Trophoblast cell (in vitro differentiated cells and primary cell): Measurements from ENCODE around the gene RREB1.

Source experiments
- DNase-seq, 2 donors: peaks; one replicate each; pipeline ENCODE4 v3.0.0-alpha.2; 2016
- H2AFZ ChIP-seq: 2 replicates; pipeline ENCODE4 v1.6.1; 2013; ENCODE audit warnings: low read length, moderate library complexity, mild to moderate bottlenecking; ENCODE audit not compliant: insufficient read depth, poor library complexity
- H2AK5ac ChIP-seq: 2 replicates; pipeline ENCODE4 v1.6.1; 2013; ENCODE audit warnings: mild to moderate bottlenecking, low read length
- H2BK120ac ChIP-seq: 2 replicates; pipeline ENCODE4 v1.6.1; 2013; ENCODE audit warnings: low read length, mild to moderate bottlenecking, moderate library complexity; ENCODE audit not compliant: insufficient read depth, poor library complexity
- H2BK12ac ChIP-seq: 2 replicates; pipeline ENCODE4 v1.6.1; 2013; ENCODE audit warnings: mild to moderate bottlenecking, low read length, moderate library complexity
- H2BK5ac ChIP-seq: 2 replicates; pipeline ENCODE4 v1.6.1; 2013; ENCODE audit warnings: low read length, low read depth, moderate library complexity, mild to moderate bottlenecking; ENCODE audit not compliant: poor library complexity
- H3K14ac ChIP-seq: 2 replicates; pipeline ENCODE4 v1.6.1; 2013; ENCODE audit warnings: mild to moderate bottlenecking, low read length
- H3K18ac ChIP-seq: 2 replicates; pipeline ENCODE4 v1.6.1; 2013; ENCODE audit warnings: mild to moderate bottlenecking, low read length
- H3K23ac ChIP-seq: 2 replicates; pipeline ENCODE4 v1.6.1; 2013; ENCODE audit warnings: low read length
- H3K27ac ChIP-seq: 2 replicates; pipeline ENCODE4 v1.5.1; 2013; ENCODE audit warnings: low read depth, mild to moderate bottlenecking, inconsistent platforms, low read length, moderate library complexity
- H3K27me3 ChIP-seq: 2 replicates; pipeline ENCODE4 v1.6.1; 2013; ENCODE audit warnings: inconsistent platforms, mild to moderate bottlenecking, low read length, moderate library complexity; ENCODE audit not compliant: insufficient read depth
- H3K36me3 ChIP-seq, 2 experiments: 1 replicate in 1 of 2; 2 replicates in 1 of 2; pipeline ENCODE4 v1.6.1; 2013; ENCODE audit warnings: low read length in 2 of 2, mild to moderate bottlenecking in 2 of 2, moderate library complexity in 1 of 2; ENCODE audit not compliant: insufficient read depth in 2 of 2, control insufficient read depth in 1 of 2
- H3K4ac ChIP-seq: 2 replicates; pipeline ENCODE4 v1.6.1; 2013; ENCODE audit warnings: low read depth, mild to moderate bottlenecking, low read length, moderate library complexity
- H3K4me1 ChIP-seq, 2 experiments: 1 replicate in 1 of 2; 2 replicates in 1 of 2; pipeline ENCODE4 v1.6.1; 2013; ENCODE audit warnings: low read length in 2 of 2, mild to moderate bottlenecking in 2 of 2, moderate library complexity in 1 of 2; ENCODE audit not compliant: insufficient read depth in 2 of 2, control insufficient read depth in 1 of 2
- H3K4me2 ChIP-seq: 2 replicates; pipeline ENCODE4 v1.6.1; 2013; ENCODE audit warnings: inconsistent platforms, mild to moderate bottlenecking, low read length, moderate library complexity
- H3K4me3 ChIP-seq: 2 replicates; pipeline ENCODE4 v1.5.1; 2013; ENCODE audit warnings: mild to moderate bottlenecking, low read depth, low read length, inconsistent platforms
- H3K79me1 ChIP-seq: one replicate; pipeline ENCODE4 v1.6.1; 2013; ENCODE audit warnings: low read length
- H3K79me2 ChIP-seq: 2 replicates; pipeline ENCODE4 v1.6.1; 2013; ENCODE audit warnings: low read length, mild to moderate bottlenecking; ENCODE audit not compliant: control insufficient read depth, insufficient read depth, poor library complexity
- H3K9ac ChIP-seq: 2 replicates; pipeline ENCODE4 v1.6.1; 2013; ENCODE audit warnings: mild to moderate bottlenecking, low read length
- H3K9me3 ChIP-seq: 2 replicates; pipeline ENCODE4 v1.6.1; 2013; ENCODE audit warnings: low read depth, mild to moderate bottlenecking, control low read depth, inconsistent platforms, low read length; ENCODE audit not compliant: insufficient read depth
- H4K12ac ChIP-seq: 2 replicates; pipeline ENCODE4 v1.6.1; 2013; ENCODE audit warnings: low read depth, mild to moderate bottlenecking, low read length, moderate library complexity
- H4K8ac ChIP-seq: 2 replicates; pipeline ENCODE4 v1.6.1; 2013; ENCODE audit warnings: low read depth, mild to moderate bottlenecking, low read length, moderate library complexity
- H4K91ac ChIP-seq: one replicate; pipeline ENCODE4 v1.6.1; 2013; ENCODE audit warnings: low read depth, mild to moderate bottlenecking, low read length, moderate library complexity
- WGBS: extraction: QIAGEN DNeasy Blood & Tissue Kit; methylation state at CpG from one replicate; pipeline ENCODE4 v1.1.7; 2013; ENCODE audit warnings: missing lambda C conversion rate; ENCODE audit not compliant: insufficient read length, insufficient coverage; ENCODE audit errors: extremely low coverage; 5-methylcytosine and 5-hydroxymethylcytosine counted together

The RREB1 gene

DNA sequence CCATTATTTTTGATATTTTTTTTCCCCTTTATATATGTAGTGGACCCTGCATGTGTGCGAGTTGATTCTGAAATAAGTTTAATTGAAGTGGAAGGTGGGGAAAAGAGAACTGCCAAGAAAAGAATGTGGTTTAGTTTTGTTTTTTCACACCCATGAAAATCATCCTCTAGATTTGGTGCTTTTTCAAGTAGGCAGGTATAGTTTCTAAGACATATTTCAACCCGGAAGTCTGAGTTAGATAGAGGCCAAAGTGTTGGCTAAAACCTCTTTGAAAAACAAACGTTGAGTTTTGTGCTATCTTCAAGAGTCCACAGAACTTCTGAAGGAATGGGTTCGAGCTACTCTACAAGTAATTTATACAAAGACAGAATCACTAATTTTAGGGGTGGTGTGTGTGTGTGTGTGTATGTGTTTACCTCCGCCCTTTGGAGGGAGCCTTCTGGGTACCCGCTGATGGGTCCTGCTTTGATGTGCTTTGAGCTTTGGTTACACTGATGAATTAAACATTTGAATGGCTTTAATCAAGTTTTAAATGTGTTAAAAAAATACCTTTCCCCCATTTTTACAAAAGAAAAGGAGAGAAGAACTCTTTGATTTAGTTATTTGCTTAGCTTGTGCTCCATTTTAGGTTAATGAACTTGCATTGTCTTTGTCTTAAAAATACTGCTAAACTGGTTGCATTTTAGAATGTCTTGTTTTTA, 2.5 kb downstream of the RREB1 start:
- no CpG with 5 or more reads among the region's 6 CpGs for WGBS
- Histone ChIP-seq H3K4me2 (peak overlapping the region; percentile 90), H3K18ac (no peak overlapping the region)

DNA sequence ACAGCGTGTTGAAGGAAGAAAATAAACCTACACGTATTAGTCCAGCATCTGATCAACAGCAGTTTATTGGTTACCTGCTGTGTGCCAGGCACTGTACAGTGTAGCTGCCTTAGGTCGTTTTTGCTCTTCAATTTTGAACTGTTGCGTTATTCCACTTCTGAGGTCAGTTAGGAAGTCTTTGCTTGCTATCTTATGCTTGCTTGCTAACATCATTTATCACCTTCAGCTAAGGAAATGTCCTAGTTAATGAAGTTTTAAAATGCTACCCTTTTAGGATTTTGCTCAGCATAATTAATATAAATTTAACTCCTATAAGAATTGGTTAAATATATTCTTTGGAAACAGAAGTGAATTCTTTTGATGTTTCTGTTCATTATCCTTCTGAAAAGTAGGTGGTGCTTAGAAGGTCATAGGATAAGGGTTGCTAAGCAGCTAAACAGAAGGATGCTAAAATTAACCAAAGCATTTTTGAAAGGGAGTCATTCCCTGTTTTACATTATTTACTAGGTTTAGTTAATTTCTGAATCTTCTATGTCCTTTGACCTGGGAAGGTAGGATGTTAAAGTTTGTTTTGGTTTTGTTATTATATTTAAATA, 3.4 kb downstream of the RREB1 start:
- H3K36me3 ChIP-seq: no peaks in the 10 kb centered on the region
- H3K4ac ChIP-seq: peak overlapping the region; percentile 72
- peaks cover 12 to 28% of the 10 kb centered on the region in 2 experiments for H3K4me1 ChIP-seq
- H4K12ac ChIP-seq: no peak overlapping the region
- no peak overlapping the region for H2AK5ac ChIP-seq
- H3K79me2 ChIP-seq: peaks cover 35% of the 10 kb centered on the region
- no peak overlapping the region for H3K27ac ChIP-seq
- H3K9ac ChIP-seq: no peak overlapping the region
- no peak overlapping the region for H3K14ac ChIP-seq
- H3K79me1 ChIP-seq: peaks cover 36% of the 10 kb centered on the region
- no peaks in the 10 kb centered on the region for H3K9me3 ChIP-seq
- DNase-seq: no peak
- peak overlapping the region; percentile 16 for H3K4me2 ChIP-seq
- H3K4me3 ChIP-seq: no peak overlapping the region
- WGBS: no CpG with 5 or more reads among the region's 4 CpGs
- no peak overlapping the region for H3K23ac ChIP-seq
- H2BK120ac ChIP-seq: no peak overlapping the region
- H3K18ac ChIP-seq: no peak overlapping the region
- H4K91ac ChIP-seq: no peak overlapping the region
- H2AFZ ChIP-seq: no peak overlapping the region
- H3K27me3 ChIP-seq: no peaks in the 10 kb centered on the region
- H2BK12ac ChIP-seq: no peak overlapping the region
- H2BK5ac ChIP-seq: no peak overlapping the region
- H4K8ac ChIP-seq: no peak overlapping the region

More for the DNA sequence above, 2.5 kb downstream of the RREB1 start:
- no peak overlapping the region for H2BK120ac ChIP-seq
- H2BK12ac ChIP-seq: no peak overlapping the region
- H3K4me1 ChIP-seq: peaks cover 12 to 26% of the 10 kb centered on the region in 2 experiments
- no peak overlapping the region for H2BK5ac ChIP-seq
- no peaks in the 10 kb centered on the region for H3K9me3 ChIP-seq
- H3K14ac ChIP-seq: no peak overlapping the region
- H3K27ac ChIP-seq: no peak overlapping the region
- no peak overlapping the region for H4K12ac ChIP-seq
- H3K23ac ChIP-seq: no peak overlapping the region
- DNase-seq: no peak
- no peak overlapping the region for H3K4me3 ChIP-seq
- H3K27me3 ChIP-seq: no peaks in the 10 kb centered on the region
- no peak overlapping the region for H2AK5ac ChIP-seq
- H4K91ac ChIP-seq: no peak overlapping the region
- no peak overlapping the region for H2AFZ ChIP-seq
- peaks cover 32% of the 10 kb centered on the region for H3K79me2 ChIP-seq
- H3K4ac ChIP-seq: no peak overlapping the region
- peaks cover 36% of the 10 kb centered on the region for H3K79me1 ChIP-seq
- H3K36me3 ChIP-seq: no peaks in the 10 kb centered on the region
- no peak overlapping the region for H4K8ac ChIP-seq
- no peak overlapping the region for H3K9ac ChIP-seq

DNA sequence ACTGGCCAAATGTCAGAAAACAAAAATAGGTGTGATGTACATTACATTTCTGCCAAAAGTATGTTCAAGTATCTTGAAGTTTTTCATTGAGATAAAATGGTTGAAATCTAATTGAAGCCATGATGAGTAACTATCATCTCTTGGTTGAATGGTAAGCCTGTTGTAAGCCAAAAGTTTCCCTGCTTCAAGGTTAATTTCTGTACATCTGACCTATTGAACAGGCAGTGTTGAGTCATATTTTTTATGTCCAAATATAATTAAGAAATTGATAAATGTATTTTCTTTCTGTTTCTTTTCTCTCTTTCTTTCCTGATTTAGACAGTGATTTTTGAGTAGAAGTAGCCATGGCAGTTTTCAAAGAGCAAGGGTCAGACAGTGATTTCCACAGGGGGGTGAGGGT, 4.4 kb downstream of the RREB1 start:
- Histone ChIP-seq H2BK5ac (no peak overlapping the region), H3K27ac (peak overlapping the region; percentile 50), H2BK120ac (no peak overlapping the region), H3K23ac (no peak overlapping the region), H3K36me3 (no peaks in the 10 kb centered on the region), H2AFZ (no peak overlapping the region), H3K79me2 (peaks cover 35% of the 10 kb centered on the region), H3K4me2 (peak overlapping the region; percentile 63), H3K4me3 (no peak overlapping the region), H3K4me1 (peaks cover 5 to 21% of the 10 kb centered on the region in 2 experiments), H3K14ac (no peak overlapping the region), H3K18ac (no peak overlapping the region), H3K9me3 (no peaks in the 10 kb centered on the region), H2AK5ac (no peak overlapping the region), H3K9ac (no peak overlapping the region), H4K91ac (no peak overlapping the region), H4K12ac (no peak overlapping the region), H4K8ac (no peak overlapping the region), H3K79me1 (peaks cover 29% of the 10 kb centered on the region), H3K4ac (no peak overlapping the region), H2BK12ac (no peak overlapping the region), H3K27me3 (no peaks in the 10 kb centered on the region)
- no peak for DNase-seq

- peak overlapping the region; percentile 63 for H3K4me2 ChIP-seq
- no peaks in the 10 kb centered on the region for H3K27me3 ChIP-seq
- peak overlapping the region; percentile 80 for H3K9ac ChIP-seq
- H4K12ac ChIP-seq: no peak overlapping the region
- no CpG with 5 or more reads among the region's 15 CpGs for WGBS
- H3K36me3 ChIP-seq: no peaks in the 10 kb centered on the region
- peak overlapping the region; percentile 45 for H4K91ac ChIP-seq
- no peak overlapping the region for H3K14ac ChIP-seq
- H3K4me3 ChIP-seq: peak overlapping the region; percentile 43
- H3K27ac ChIP-seq: peak overlapping the region; percentile 50
- H2BK12ac ChIP-seq: no peak overlapping the region
- H3K9me3 ChIP-seq: no peaks in the 10 kb centered on the region
- peak overlapping the region; percentile 26 for H4K8ac ChIP-seq
- H3K4ac ChIP-seq: peak overlapping the region; percentile 42
- H2BK5ac ChIP-seq: no peak overlapping the region
- peak; percentile 79 to 83 for DNase-seq
- H2AK5ac ChIP-seq: no peak overlapping the region
- peaks cover 22% of the 10 kb centered on the region for H3K79me1 ChIP-seq
- peaks cover 33% of the 10 kb centered on the region for H3K79me2 ChIP-seq
- H3K18ac ChIP-seq: peak overlapping the region; percentile 83
- H2AFZ ChIP-seq: no peak overlapping the region
- peaks cover 5 to 21% of the 10 kb centered on the region in 2 experiments for H3K4me1 ChIP-seq
- H3K23ac ChIP-seq: no peak overlapping the region
- H2BK120ac ChIP-seq: no peak overlapping the region
Observed at GRCh38 chr6:7112741-7113313, 5.1 kb downstream of the RREB1 start.
